OCI-M2 (cell line): ENCODE data around the gene ATP12A.

Experiments used
- DNase-seq: peaks from one replicate; lab custom pipeline; 2025; ENCODE audit not compliant: unreplicated experiment; lab: John Stamatoyannopoulos, UW

ATP12A gene

DNA sequence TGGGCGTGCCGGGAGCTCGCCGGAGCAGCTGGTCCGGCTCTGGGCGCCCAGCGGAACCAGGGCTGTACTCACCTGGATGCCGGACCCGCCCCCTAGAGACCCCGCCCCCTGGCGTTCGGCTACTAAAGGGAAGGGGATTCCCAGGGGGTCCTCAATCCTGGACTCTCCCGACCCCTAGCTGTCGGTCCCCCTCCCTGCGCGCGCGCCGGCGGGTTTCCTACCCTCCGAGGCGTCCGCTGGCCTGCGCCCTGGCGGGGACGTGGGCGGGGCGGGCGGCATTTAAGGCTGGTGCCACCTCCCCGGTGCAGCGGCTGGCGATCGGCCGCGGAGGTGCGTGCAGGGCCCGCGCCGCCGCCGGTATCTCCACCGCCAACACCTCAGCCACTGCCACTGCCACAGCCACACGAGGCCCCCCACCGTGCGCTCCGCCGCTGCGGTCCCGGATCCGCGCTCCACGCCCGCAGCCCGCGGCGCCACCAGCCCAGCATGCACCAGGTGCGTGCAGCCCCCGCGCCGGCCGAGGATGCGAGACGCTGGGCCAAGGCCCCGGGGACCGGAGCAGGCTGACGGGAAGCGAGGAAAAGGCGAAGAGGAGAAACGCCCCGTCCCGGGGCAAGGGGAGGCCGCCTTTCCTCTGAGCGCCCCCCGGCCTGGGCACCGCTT is at the start of gene ATP12A:
ATP12A (plus strand) TSS at position 151 of the 663 bp plus-strand sequence; CDS start at position 487, 336 bp downstream.
- no peak for DNase-seq

DNA sequence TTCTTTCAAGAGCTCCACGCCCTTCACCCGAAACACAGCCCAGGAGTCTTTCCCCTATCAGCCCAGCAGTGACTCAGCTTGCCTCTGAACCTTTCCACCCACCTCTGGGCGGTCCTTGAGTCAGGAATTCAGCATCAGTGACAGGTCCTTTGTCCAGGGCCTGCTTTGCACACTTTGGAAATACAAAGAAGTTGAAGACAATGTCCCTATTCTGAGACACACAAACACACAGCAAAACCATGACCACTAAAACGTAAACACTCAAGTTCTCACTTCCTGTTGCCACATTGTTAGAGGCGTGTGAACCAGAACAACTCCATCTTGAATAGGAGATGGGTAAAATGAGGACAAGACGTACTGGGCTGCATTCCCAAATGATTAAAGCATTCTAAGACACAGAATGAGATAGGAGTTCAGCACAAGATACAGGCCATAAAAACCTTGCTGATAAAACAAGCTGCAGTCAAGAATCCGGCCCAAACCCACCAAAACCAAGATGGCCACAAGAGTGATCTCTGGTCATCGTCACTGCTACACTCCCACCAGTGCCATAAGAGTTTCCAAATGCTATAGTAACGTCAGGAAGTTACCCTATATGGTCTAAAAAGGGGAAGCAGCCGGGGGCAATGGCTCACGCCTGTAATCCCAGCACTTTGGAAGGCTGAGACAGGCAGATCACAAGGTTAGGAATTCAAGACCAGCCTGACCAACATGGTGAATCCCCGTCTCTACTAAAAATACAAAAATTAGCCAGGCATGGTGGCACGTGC is 49.2 kb upstream of the ATP12A start:
- DNase-seq, result no peak

DNA sequence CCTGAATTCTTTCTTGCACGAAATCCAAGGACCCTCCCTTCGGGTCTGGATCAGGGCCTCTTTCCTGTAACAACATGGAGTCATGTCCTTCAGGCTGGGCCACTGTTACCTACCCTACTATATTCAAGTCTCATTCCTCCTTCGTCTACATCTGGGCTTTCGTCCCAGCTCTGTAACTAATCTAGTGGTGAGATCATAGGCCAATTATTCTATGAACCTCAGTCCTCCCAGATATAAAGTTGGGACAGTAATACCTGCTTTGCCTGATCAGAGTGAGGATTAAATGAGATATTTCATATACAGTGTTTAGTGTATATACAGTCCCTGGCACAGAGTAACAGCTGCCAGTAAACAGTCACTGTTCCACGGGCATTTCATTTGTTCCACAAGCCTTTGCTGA is 48.3 kb upstream of the ATP12A start:
- DNase-seq, result no peak

DNA sequence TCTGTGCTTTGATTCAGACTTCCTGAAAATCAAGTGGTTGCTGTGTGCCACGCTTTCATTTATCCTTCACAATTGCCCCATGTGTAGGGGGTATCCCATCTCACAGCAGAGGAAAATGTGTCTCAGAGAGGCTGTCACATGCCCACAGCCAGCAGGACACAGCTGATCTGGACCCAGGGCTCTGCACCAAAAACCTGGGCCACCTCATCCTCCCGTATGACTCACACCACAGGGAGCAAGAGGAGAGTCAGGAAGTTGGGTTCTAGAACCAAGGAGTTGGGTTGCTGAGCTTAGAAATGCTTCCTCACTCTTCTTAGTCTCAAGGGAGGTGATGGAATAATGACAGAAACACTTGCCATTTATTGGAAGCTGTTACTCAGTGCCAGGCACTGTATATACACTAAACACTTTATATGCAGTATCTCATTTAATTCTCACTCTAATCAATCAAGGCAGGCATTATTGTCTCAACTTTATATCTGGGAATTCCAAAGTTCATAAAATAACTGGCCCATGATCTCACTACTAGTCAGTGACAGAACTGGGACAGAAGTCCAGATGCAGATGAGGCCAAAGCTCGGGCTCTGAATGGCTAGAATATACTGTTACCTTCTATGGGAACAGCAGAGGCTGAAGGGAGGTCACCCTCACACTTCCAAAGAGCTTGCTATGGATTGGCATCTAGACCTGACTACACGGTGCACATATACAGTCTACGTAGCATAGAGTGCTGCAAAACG is 47.7 kb upstream of the ATP12A start:
- no peak for DNase-seq

DNA sequence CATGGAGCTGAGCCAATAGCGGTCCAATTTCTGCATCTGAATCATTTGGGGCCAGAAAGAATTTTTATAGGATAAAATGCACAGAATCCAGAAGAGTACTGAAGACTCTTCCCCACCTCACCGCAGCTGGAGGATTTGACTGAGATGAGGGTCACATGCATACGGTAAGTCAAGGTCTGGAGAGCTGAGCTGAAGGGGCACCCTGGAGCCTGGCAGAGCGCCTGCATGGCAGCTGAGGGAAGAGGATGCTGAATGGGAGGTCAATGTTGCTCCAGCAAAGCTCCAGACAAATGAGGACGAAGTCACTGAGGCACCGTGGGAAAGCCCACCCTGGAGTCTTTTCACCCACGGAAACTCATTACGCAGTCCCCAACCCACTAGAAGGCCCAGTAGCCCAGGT is 43.4 kb upstream of the ATP12A start:
- no peak for DNase-seq

DNA sequence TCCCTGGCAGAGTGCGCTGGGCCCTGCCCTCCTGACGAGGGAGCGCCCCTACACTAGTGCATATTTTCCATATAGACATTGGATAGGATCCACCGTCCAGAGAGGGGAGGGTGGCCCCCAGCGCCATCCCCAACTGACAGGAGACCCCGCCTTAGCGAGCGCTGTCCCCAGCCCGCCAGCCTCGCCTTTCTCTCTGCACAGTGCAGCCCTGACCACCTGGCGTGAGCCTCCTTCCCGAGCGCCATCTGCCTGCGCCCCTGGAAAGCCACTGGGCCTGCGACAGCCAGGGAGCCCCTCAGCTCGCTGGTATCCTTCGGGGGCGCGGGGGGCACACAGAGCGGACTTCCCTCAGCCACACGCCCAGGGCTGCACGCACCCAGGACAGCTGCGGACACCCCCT is 42.1 kb upstream of the ATP12A start:
- no peak for DNase-seq

DNA sequence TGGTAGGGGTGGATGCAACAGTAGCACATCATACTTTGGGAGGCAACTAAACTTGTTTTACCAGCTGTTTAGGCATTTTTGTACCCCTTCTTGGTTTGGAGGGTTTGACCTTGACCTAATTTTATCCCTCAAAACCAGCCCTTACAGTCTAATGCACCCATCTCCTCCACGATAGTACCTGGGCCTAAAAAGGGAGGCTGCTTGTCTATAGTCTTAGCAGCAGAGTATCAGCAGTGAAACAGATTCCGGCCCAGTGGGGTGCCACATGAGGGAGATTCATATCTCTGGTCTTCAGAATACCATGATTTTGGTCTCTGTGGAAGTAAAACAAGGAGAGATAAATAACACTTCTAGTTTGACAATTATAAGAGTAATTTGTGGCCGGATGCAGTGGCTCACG is 39.5 kb upstream of the ATP12A start:
- DNase-seq, result no peak

DNA sequence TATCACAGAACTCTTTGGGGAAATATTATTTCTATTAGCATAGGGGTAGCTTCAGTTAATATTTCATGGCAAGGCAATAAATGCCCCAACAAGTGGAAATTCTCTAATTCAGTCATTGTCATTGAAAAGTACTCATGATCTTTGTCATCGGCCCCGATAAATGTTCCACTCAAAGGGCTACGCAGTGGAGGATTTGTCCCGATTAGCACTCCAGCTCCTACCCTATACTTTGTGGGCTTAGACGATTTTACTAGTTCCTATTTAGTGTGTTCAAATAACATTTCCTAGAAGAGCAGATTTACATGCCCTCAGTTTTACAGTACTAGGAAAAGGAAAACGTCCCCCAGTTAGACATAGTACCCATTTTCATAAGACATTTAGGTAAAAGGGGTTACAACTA is 38.0 kb upstream of the ATP12A start:
- DNase-seq, result no peak

DNA sequence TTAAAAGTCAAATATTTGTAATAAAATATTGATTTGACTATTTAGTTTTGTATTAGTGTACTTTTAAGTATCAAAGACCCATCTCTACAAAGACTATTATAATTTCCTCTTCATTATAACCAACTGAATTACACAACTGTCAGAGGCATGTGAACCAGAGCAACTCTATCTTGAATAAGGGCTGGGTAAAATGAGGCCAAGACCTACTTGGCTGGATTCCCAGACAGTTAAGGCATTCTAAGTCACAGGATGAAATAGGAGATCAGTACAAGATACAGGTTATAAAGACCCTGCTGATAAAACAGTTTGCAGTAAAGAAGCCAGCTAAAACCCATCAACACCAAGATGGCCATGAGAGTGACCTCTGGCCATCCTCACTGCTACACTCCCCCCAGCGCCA is 36.2 kb upstream of the ATP12A start:
- DNase-seq, result no peak

DNA sequence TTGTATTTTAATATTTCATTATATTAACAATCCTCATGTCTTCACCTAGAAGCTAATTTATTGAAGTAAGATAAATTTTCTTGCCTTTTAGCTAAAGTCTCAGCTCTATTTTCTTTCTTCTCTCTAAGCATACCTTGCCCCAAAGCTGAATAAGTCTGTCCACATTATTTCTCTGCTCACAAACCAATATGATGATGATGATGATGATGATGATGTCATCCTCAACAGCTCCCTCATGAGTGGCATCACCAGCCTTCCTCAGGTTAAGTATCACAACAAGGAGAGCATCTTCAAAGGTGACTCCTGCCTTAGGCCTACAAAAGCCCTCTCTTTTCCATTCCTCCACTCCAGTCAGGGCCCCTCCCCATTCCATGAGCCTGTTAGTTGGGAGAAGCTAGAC is 31.9 kb upstream of the ATP12A start:
- no peak for DNase-seq

DNA sequence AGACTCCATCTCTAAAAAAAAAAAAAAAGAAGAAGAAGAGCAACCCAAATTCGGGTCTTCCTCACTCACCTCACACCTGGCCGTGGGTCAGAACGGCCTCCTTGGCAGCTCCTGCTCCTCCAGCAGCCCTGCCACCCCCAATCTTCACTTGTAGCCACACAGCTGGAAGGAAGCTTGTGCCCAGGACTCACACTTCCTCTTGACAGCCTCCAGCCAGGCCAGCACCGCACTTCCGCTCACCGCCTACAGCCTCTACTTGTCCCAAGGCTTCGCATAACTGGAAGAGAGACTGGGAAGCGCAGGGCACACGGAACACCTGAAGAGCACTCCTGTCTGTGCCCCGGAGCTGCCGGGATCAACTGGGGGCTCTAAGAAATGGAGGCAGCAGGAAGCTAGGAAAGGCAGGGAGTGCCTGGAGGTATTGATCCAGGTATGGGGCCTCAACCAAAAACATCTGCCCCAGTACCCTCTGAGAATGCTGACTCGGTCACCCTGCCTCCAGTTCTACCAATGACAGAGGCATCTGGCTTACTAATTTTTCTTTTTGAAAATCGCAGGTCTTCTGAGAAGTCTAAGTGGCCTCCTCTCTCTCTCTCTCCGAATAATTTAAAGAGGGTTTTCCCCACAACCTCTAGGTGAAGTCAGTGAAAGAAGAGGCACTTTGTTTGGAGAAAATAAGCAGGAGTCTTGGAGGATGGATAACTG is 31.1 kb upstream of the ATP12A start:
- no peak for DNase-seq

DNA sequence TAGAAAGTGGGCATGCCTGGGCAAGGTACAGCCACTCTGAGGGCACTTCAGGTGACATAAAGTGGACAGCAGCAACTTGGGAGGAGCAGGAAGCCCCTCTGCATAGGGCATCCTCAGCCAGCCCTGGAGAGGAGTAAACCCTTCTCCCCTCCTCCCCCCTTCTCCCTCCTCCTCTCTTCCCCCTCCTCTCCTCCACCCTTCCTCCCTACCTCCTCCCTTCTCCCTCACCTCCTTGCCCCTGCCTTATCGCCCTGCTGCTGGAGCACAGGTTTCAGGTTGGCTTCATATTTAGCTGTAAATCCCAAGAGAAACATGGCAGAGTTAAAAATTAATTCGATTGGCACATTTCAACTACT is 30.5 kb upstream of the ATP12A start:
- no peak for DNase-seq

DNA sequence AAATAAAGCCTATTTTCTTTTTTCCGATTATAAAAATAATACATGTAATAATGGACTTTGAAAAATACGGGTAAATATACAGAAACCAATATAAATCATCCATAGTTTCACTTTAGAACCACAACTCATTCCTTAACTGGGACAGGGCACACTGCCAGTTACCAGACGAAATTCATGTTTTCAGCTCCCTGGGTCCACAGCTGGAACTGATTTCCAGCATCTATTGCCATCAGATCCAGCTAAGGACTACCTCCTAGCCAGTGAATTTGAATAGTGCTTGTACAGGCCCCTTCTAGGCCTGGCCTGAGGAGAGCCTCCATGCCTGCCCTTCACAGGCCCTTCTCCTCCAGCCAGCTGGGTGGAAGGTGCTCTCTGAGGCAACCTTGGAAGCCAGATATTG is 30.0 kb upstream of the ATP12A start:
- DNase-seq, result no peak

DNA sequence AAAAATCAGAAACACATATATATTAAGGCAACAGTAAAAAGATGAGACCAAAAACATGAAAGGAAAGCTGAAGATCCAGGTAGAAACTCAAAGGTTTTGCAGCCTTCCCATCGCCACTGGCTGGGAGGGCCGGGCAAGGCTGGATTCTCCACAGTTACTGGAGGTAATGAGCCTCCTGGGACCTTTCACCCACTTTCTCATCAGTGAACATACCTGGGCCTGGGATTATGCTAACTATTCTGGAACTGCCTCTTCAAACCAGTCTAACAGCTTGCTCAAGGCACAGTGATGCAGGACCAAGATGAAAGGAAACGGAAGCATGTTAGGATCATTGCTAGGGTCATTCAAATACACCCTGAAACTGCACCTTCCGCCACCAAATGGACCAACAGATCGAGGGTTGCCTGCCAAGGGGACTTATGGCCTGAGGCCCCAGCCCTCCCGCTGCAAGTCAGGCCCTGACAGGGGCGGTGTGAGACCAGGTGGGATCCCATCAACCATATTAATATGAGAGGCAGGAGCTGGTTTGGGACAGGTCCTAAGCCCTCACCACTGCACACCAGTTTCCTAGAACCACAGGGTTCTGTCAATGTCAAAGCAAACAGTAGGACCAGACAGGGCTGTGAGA is 28.4 kb upstream of the ATP12A start:
- DNase-seq, result no peak

DNA sequence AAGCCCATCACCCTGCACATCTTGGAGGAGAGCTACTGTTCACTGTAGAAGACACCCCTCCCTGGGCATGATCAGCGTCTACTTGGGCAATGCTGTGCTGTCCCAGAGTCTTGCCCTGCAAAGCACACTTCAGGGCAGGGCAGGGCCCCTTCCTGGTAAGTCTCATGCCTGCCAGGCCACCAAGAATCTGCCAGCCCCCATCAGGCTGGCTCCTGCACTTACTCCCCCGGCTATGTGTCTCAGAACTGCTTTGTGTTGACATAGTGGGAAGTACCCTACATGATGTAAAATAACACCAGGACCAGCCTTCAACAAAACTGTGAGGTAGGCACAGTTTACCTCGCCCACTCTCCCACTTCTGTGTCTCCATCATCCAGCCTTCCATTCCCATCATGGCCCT is 27.8 kb upstream of the ATP12A start:
- DNase-seq, result no peak

DNA sequence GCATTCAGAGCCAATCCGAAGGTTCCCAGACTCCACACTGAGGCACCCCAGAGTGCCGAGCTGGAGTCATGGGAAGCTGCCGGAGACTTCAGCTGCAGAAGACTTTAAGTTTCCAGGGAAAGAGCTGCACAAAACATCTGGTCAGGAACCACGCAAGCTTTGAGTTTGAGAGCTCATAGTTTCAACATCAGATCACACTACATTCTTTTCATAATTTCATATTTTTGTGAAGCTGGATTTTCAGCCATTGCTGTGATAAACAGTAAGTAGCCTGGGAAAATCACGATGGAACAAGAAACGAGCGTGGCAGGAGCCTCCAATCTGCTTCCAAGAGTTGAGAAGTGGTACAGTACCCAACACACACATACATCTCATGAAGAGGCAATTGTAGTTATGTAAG is 25.5 kb upstream of the ATP12A start:
- DNase-seq, result no peak

DNA sequence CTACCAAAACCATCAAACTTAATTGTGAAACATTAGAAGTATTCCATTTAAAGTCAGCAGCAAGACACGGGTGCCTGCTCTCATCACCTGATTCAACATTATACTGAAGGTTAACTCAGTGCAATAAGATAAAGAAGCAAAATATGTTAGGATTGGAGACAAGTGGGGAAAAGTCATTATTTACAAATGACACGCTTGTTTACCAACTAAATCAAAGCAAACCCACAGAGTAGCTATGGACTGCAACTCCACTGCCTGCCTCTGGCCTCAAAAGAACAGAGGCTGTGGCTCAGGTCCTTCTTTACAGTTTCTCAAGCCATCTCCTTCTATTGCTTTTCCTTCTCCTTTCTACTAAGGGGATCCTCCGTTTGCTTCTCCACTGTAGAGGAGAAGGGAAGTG is 21.0 kb upstream of the ATP12A start:
- no peak for DNase-seq

DNA sequence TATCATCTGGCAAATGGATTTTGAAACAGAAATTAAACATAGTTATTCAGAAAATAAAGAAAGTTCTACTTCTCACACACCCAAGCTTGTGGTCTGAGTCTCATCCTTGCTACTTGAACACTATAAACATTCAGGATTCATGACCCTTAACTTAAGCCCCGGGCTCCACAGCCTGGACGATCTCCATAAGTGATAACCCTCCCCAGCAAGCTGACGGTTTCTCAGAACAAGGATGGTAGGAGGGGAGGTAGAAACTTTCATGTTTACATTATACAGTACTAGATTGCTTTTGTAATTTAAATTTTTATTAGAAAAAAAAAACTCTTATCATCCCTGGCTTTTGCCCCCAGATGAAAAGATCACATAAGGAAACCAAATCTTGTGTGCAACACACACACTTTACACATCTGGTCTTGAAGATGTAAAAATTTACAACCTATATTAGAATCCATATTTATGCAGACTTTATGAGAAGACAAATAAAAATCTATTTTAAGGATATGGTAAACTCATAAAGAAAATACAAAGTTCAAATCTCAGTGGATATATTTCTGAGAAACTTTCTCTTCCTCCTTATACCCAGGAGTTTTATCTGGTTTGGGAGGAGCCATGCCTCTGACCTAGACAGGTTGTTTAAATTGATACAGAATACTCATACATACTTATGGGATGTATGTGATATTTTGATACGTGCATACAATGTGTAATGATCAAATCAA is 20.0 kb upstream of the ATP12A start:
- DNase-seq, result no peak

DNA sequence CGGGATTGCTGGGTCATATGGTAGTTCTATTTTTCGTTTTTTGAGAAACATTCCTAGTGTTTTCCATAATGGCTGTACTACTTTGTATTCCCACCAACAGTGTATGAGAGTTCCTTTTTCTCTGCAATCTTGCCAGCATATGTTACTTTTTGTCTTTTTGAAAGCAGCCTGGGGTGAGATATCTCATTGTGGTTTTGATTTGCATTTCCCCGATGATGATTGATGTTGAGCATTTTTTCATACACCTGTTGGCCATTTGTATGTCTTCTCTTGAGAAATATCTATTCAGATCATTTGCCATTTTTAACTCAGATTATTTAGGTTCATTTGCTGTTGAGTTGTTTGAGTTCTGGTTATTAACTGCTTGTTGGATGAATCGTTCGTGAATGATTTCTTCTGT is 18.5 kb upstream of the ATP12A start:
- no peak for DNase-seq
